ENCODE data around the gene PNKD. TPM values are rescaled to one million over a fixed set of nuclear protein-coding genes. Genes with fewer than 3 reads are reported as not detected.

Gene PNKD
- total RNA-seq, 1 experiment from 2014 or later: 58.1 TPM

DNA sequence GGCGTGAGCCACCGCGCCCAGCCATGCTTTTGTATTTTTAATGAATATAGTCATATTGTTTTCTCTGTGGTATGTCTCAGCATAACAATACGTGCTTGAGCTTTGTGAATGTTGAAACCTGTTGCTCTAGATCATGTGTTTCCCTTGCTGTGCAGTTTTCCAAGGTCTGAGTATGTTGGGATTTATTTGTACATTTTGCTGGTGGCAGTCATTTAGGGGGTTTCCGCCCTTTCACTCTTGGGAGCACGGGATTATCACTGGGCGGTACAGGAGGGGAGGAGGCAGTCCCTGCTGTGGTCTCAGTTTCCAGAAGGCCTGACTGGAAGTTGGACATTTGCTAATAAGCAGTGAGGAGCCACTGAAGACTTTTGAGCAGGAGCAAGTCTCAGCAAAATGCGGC, 61.4 kb downstream of the PNKD start (continued):
- TF ChIP-seq, protein P1, sequence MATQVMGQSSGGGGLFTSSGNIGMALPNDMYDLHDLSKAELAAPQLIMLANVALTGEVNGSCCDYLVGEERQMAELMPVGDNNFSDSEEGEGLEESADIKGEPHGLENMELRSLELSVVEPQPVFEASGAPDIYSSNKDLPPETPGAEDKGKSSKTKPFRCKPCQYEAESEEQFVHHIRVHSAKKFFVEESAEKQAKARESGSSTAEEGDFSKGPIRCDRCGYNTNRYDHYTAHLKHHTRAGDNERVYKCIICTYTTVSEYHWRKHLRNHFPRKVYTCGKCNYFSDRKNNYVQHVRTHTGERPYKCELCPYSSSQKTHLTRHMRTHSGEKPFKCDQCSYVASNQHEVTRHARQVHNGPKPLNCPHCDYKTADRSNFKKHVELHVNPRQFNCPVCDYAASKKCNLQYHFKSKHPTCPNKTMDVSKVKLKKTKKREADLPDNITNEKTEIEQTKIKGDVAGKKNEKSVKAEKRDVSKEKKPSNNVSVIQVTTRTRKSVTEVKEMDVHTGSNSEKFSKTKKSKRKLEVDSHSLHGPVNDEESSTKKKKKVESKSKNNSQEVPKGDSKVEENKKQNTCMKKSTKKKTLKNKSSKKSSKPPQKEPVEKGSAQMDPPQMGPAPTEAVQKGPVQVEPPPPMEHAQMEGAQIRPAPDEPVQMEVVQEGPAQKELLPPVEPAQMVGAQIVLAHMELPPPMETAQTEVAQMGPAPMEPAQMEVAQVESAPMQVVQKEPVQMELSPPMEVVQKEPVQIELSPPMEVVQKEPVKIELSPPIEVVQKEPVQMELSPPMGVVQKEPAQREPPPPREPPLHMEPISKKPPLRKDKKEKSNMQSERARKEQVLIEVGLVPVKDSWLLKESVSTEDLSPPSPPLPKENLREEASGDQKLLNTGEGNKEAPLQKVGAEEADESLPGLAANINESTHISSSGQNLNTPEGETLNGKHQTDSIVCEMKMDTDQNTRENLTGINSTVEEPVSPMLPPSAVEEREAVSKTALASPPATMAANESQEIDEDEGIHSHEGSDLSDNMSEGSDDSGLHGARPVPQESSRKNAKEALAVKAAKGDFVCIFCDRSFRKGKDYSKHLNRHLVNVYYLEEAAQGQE (IDR thresholded peaks at IDR 0.05; ENCODE audit: low read depth): no peak

DNA sequence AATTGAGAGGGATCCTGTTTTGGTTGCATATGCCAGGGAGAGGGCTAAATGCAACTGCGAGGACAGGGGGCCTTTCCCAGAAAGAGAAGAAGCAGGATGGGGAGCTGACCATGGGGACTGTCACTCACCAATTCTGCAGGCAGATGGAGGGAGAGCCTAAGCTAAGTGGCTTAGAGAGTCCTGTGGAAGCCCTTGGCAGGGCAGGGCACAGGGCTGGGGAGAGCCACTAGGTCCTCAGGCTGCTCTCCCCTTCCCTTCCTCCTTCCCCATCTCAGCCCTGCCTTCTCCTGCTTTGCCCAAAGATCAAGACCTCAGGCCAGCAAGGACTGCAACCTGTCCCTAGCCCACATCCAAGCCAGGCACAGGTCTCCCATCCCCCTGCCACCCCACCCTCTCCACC, 62.0 kb downstream of the PNKD start:
- Histone ChIP-seq H3K27ac (ENCODE audit: low read depth, low read length) (no peak overlapping the region), H3K4me1 (ENCODE audit: control insufficient read depth in 1 of 2, insufficient read depth in 2 of 2, low read length in 2 of 2) (peaks cover 7% of the 10 kb centered on the region in 2 experiments; a peak in 2 of 4 replicates), H2AFZ (ENCODE audit: low read depth, low read length, poor library complexity, severe bottlenecking) (no peak overlapping the region), H3K9me2 (ENCODE audit: insufficient read depth) (no peaks in the 10 kb centered on the region), H3K79me2 (ENCODE audit: insufficient read depth, low read length) (no peaks in the 10 kb centered on the region), H3K36me3 (ENCODE audit: control insufficient read depth in 1 of 2, insufficient read depth in 2 of 2, low read length in 2 of 2) (no peaks in the 10 kb centered on the region), H3K4me2 (ENCODE audit: low read length) (no peak overlapping the region), H3K4me3 (replicated peaks in 1 of 2; ENCODE audit: low read depth in 1 of 2, low read length in 2 of 2) (no peak overlapping the region), H4K20me1 (ENCODE audit: insufficient read depth) (no peaks in the 10 kb centered on the region), H3K9ac (ENCODE audit: low read length) (no peak overlapping the region), H3K27me3 (ENCODE audit: insufficient read depth, low read length) (no peaks in the 10 kb centered on the region), H3K9me3 (ENCODE audit: control insufficient read depth in 1 of 2, insufficient read depth in 1 of 2, low read depth in 1 of 2, low read length in 2 of 2) (no peaks in the 10 kb centered on the region)
- POLR2A ChIA-PET: no interaction called here
- CTCF ChIA-PET: no interaction called here
- intact Hi-C loops (cut with micrococcal nuclease): no loop called here
- TF ChIP-seq SP1 (IDR thresholded peaks at IDR 0.05; ENCODE audit: low read depth) (no peak), ELF1 (IDR thresholded peaks at IDR 0.05; ENCODE audit: borderline replicate concordance, low read depth) (no peak), YY1 (IDR thresholded peaks at IDR 0.05; ENCODE audit: extremely low read depth, insufficient replicate concordance, low read depth, low read length) (no peak)
- TF ChIP-seq, protein P2, sequence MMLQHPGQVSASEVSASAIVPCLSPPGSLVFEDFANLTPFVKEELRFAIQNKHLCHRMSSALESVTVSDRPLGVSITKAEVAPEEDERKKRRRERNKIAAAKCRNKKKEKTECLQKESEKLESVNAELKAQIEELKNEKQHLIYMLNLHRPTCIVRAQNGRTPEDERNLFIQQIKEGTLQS (IDR thresholded peaks at IDR 0.05): no peak
- TF ChIP-seq, protein P3, sequence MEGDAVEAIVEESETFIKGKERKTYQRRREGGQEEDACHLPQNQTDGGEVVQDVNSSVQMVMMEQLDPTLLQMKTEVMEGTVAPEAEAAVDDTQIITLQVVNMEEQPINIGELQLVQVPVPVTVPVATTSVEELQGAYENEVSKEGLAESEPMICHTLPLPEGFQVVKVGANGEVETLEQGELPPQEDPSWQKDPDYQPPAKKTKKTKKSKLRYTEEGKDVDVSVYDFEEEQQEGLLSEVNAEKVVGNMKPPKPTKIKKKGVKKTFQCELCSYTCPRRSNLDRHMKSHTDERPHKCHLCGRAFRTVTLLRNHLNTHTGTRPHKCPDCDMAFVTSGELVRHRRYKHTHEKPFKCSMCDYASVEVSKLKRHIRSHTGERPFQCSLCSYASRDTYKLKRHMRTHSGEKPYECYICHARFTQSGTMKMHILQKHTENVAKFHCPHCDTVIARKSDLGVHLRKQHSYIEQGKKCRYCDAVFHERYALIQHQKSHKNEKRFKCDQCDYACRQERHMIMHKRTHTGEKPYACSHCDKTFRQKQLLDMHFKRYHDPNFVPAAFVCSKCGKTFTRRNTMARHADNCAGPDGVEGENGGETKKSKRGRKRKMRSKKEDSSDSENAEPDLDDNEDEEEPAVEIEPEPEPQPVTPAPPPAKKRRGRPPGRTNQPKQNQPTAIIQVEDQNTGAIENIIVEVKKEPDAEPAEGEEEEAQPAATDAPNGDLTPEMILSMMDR (IDR thresholded peaks at IDR 0.05 in 2 of 3, conservative IDR thresholded peaks at IDR 0.05 in 1 of 3; ENCODE audit: borderline replicate concordance in 1 of 3, insufficient read depth in 1 of 3, low read depth in 2 of 3, low read length in 2 of 3): no peak
- no peak; the same call in 1 of the 2 replicates for ATAC-seq
- no peak for DNase-seq (ENCODE audit: low read depth, low spot score)
- RAD21 ChIA-PET (ENCODE audit: low non-redundant PET in 1 of 2, low total read pairs in 2 of 2, uncharacterized antibody in 2 of 2, unreplicated experiment in 2 of 2): no interaction called here
- BruUV-seq (replicated peaks): no TSS peak
